Right kidney (tissue), 1 donor: ENCODE results near the gene MIOX.
A peak's percentile ranks its signal among the peaks of the same experiment; 100 is the strongest.

Source experiments
- DNase-seq: peaks from one replicate; pipeline ENCODE4 v3.0.0-alpha.2; 2016

The MIOX gene

GRCh38 chr22:50529416-50529896, 42.8 kb downstream of the MIOX start:
- peak; percentile 61 for DNase-seq

GRCh38 chr22:50529897-50530579, 43.4 kb downstream of the MIOX start, which contains the start of gene TYMP:
TYMP (minus strand) TSS chr22:50530012; CDS start chr22:50529709, 303 bp downstream.
- DNase-seq = peak; percentile 64

- DNase-seq = no peak
These were observed 43.9 kb downstream of the MIOX start for GRCh38 chr22:50530580-50530876.

- DNase-seq = peak; percentile 46
These were observed 44.4 kb downstream of the MIOX start for GRCh38 chr22:50530877-50531545.

- DNase-seq = no peak
These were observed 44.9 kb downstream of the MIOX start for GRCh38 chr22:50531546-50531961.

- peak; percentile 56 for DNase-seq
These were observed 45.5 kb downstream of the MIOX start for GRCh38 chr22:50531962-50532674.

- DNase-seq = no peak
These were observed 46.5 kb downstream of the MIOX start for GRCh38 chr22:50532824-50533796.

DNA sequence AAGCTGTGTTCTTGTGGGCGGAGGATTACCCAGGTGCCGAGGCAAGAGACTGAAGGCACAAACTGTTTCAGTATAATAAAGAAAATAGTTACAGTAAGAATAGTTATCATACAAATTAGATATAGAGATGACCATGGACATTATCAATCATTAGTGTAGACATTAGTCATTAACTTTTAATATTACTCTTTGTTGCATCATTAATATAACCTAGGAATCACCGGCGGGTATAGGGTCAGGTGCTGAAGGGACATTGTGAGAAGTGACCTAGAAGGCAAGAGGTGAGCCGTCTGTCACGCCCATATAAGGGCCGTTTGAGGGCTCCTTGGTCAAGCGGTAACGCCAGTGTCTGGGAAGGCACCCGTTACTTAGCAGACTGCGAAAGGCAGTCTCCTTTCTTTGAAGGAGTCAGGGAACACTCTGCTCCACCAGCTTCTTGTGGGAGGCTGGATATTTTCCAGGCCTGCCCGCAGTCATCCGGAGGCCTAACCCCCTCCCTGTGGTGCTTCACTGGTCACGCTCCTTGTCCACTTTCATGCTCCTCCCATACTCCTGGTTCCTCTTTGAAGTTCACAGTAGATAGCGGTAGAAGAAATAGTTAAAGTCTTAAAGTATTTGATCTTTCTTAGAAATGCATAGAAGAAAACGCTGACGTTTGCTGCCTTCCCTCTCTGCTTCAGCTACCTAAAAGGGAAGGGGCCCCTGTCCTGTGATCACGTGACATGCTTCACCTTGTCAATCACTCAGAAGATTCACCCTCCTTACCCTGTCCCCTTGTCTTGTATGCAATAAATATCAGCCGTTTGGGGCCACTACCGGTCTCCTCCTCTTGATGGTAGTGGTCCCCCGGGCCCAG, 47.4 kb downstream of the MIOX start:
- peak; percentile 23 for DNase-seq

DNA sequence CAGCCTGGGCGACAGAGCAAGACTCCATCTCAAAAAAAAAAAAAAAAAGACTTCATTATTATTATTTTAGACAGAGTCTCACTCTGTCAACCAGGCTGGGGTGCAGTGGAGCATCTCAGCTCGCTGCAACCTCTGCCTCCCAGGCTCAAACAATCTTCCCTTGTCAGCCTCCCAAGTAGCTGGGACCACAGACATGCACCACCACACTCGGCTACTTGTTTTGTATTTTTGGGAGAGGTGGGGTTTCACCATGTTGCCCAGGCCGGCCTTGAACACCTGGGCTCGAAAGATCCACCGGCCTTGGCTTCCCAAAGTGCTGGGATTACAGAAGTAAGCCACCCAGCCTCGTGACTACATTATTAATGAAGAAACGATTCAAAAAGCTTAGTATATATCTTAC, 48.5 kb downstream of the MIOX start:
- no peak for DNase-seq

DNA sequence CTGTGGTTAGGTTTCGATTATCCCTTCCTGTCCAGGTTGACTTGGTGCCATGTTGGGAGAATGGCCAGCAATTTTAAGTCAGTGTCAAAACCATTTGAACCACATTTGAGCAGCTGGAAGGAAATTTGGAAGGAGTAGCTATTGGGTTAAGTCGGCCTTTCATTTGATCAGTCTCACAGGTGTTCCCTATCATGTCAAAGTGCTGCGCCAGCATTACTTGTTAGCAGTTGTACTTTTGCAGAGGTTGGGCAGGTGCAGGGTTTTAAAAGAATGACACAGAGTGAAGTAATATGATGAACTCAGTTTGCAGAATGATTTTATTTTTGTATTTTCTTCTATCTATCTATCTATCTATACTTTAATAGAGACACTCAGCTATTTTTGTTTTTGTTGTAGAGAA, 49.6 kb downstream of the MIOX start:
- no peak for DNase-seq

GRCh38 chr22:50537765-50538164, 51.1 kb downstream of the MIOX start:
- no peak for DNase-seq
